ENCODE data around the gene GRB10.

- no peak for TF ChIP-seq CTCF (IDR thresholded peaks at IDR 0.05)
- no peak for TF ChIP-seq POLR2A (IDR thresholded peaks at IDR 0.05)
These were observed 75.3 kb downstream of the GRB10 start for GRCh38 chr7:50707236-50708006.
